ENCODE data around the gene GOLPH3.
"Not testable (repeated sequence)": the region's sequence is repeated elsewhere in the genome, so short reads cannot be mapped to it uniquely, and the experiment has no call there.

The GOLPH3 gene

GRCh38 chr5:32138839-32139493, 35.2 kb downstream of the GOLPH3 start:
- Mint-ChIP-seq H3K27me3 (ENCODE audit: low read depth) (no peaks in the 10 kb centered on the region), H3K4me1 (ENCODE audit: low read depth) (peaks cover 15% of the 10 kb centered on the region), H3K36me3 (ENCODE audit: low read depth) (peaks cover 44% of the 10 kb centered on the region), H3K4me3 (peak overlapping the region; percentile 24), H3K9me3 (no peaks in the 10 kb centered on the region), H3K27ac (peak overlapping the region; percentile 56)
- DNase-seq (ENCODE audit: low spot score), result peak; percentile 81

- Mint-ChIP-seq H3K4me3 (no peak overlapping the region), H3K4me1 (ENCODE audit: low read depth) (peaks cover 17% of the 10 kb centered on the region), H3K9me3 (no peaks in the 10 kb centered on the region), H3K36me3 (ENCODE audit: low read depth) (peaks cover 45% of the 10 kb centered on the region), H3K27me3 (ENCODE audit: low read depth) (no peaks in the 10 kb centered on the region), H3K27ac (no peak overlapping the region)
- no peak for DNase-seq (ENCODE audit: low spot score)
Measured at GRCh38 chr5:32136342-32136741, 37.8 kb downstream of the GOLPH3 start.

GRCh38 chr5:32135086-32135485, 39.0 kb downstream of the GOLPH3 start:
- Mint-ChIP-seq H3K27ac (no peak overlapping the region), H3K9me3 (no peaks in the 10 kb centered on the region), H3K4me1 (ENCODE audit: low read depth) (peaks cover 17% of the 10 kb centered on the region), H3K4me3 (no peak overlapping the region), H3K36me3 (ENCODE audit: low read depth) (peaks cover 45% of the 10 kb centered on the region), H3K27me3 (ENCODE audit: low read depth) (no peaks in the 10 kb centered on the region)
- no peak for DNase-seq (ENCODE audit: low spot score)

- Mint-ChIP-seq H3K27me3 (ENCODE audit: low read depth) (no peaks in the 10 kb centered on the region), H3K4me3 (no peak overlapping the region), H3K36me3 (ENCODE audit: low read depth) (peaks cover 42% of the 10 kb centered on the region), H3K4me1 (ENCODE audit: low read depth) (peaks cover 7% of the 10 kb centered on the region), H3K9me3 (no peaks in the 10 kb centered on the region), H3K27ac (no peak overlapping the region)
- no peak for DNase-seq (ENCODE audit: low spot score)
Measured at GRCh38 chr5:32132757-32133156, 41.4 kb downstream of the GOLPH3 start.

- Mint-ChIP-seq H3K9me3 (no peaks in the 10 kb centered on the region), H3K27ac (no peak overlapping the region), H3K27me3 (ENCODE audit: low read depth) (no peaks in the 10 kb centered on the region), H3K36me3 (ENCODE audit: low read depth) (peaks cover 48% of the 10 kb centered on the region), H3K4me1 (ENCODE audit: low read depth) (peaks cover 9% of the 10 kb centered on the region), H3K4me3 (no peak overlapping the region)
- DNase-seq (ENCODE audit: low spot score), result no peak
Measured at GRCh38 chr5:32131604-32132003, 42.5 kb downstream of the GOLPH3 start.

- peaks cover 10% of the 10 kb centered on the region for H3K4me1 Mint-ChIP-seq (ENCODE audit: low read depth)
- no peaks in the 10 kb centered on the region for H3K27me3 Mint-ChIP-seq (ENCODE audit: low read depth)
- H3K4me3 Mint-ChIP-seq, result no peak overlapping the region
- H3K9me3 Mint-ChIP-seq, result no peaks in the 10 kb centered on the region
- H3K27ac Mint-ChIP-seq, result no peak overlapping the region
- peaks cover 52% of the 10 kb centered on the region for H3K36me3 Mint-ChIP-seq (ENCODE audit: low read depth)
- DNase-seq (ENCODE audit: low spot score), result no peak
Measured at GRCh38 chr5:32130865-32131264, 43.3 kb downstream of the GOLPH3 start.

GRCh38 chr5:32129074-32129598, 45.0 kb downstream of the GOLPH3 start:
- H3K4me3 Mint-ChIP-seq, result no peak overlapping the region
- H3K27ac Mint-ChIP-seq, result no peak overlapping the region
- peaks cover 46% of the 10 kb centered on the region for H3K36me3 Mint-ChIP-seq (ENCODE audit: low read depth)
- no peaks in the 10 kb centered on the region for H3K9me3 Mint-ChIP-seq
- H3K4me1 Mint-ChIP-seq (ENCODE audit: low read depth), result peaks cover 10% of the 10 kb centered on the region
- DNase-seq (ENCODE audit: low spot score), result no peak
- H3K27me3 Mint-ChIP-seq (ENCODE audit: low read depth), result no peaks in the 10 kb centered on the region

GRCh38 chr5:32127711-32128110, 46.4 kb downstream of the GOLPH3 start:
- Mint-ChIP-seq H3K9me3 (no peaks in the 10 kb centered on the region), H3K27me3 (ENCODE audit: low read depth) (no peaks in the 10 kb centered on the region), H3K36me3 (ENCODE audit: low read depth) (peaks cover 48% of the 10 kb centered on the region), H3K27ac (no peak overlapping the region), H3K4me1 (ENCODE audit: low read depth) (peaks cover 7% of the 10 kb centered on the region), H3K4me3 (no peak overlapping the region)
- no peak for DNase-seq (ENCODE audit: low spot score)

- Mint-ChIP-seq H3K4me1 (ENCODE audit: low read depth) (peaks cover 7% of the 10 kb centered on the region), H3K4me3 (no peak overlapping the region), H3K36me3 (ENCODE audit: low read depth) (peaks cover 46% of the 10 kb centered on the region), H3K27me3 (ENCODE audit: low read depth) (no peaks in the 10 kb centered on the region), H3K27ac (no peak overlapping the region), H3K9me3 (no peaks in the 10 kb centered on the region)
- no peak for DNase-seq (ENCODE audit: low spot score)
Measured at GRCh38 chr5:32126691-32127090, 47.4 kb downstream of the GOLPH3 start.

GRCh38 chr5:32123889-32124676, 50.0 kb downstream of the GOLPH3 start:
- DNase-seq (ENCODE audit: low spot score), result no peak
- no peaks in the 10 kb centered on the region for H3K9me3 Mint-ChIP-seq
- no peak overlapping the region for H3K27ac Mint-ChIP-seq
- H3K36me3 Mint-ChIP-seq (ENCODE audit: low read depth), result peaks cover 45% of the 10 kb centered on the region
- no peaks in the 10 kb centered on the region for H3K27me3 Mint-ChIP-seq (ENCODE audit: low read depth)
- H3K4me1 Mint-ChIP-seq (ENCODE audit: low read depth), result peaks cover 8% of the 10 kb centered on the region
- no peak overlapping the region for H3K4me3 Mint-ChIP-seq

GRCh38 chr5:32123058-32123805, 50.9 kb downstream of the GOLPH3 start:
- peaks cover 8% of the 10 kb centered on the region for H3K4me1 Mint-ChIP-seq (ENCODE audit: low read depth)
- no peak overlapping the region for H3K4me3 Mint-ChIP-seq
- DNase-seq (ENCODE audit: low spot score), result no peak
- H3K27me3 Mint-ChIP-seq (ENCODE audit: low read depth), result no peaks in the 10 kb centered on the region
- no peak overlapping the region for H3K27ac Mint-ChIP-seq
- no peaks in the 10 kb centered on the region for H3K9me3 Mint-ChIP-seq
- H3K36me3 Mint-ChIP-seq (ENCODE audit: low read depth), result peaks cover 39% of the 10 kb centered on the region

GRCh38 chr5:32118922-32119321, 55.2 kb downstream of the GOLPH3 start:
- not testable (repeated sequence) for H3K4me3 Mint-ChIP-seq; H3K27ac Mint-ChIP-seq; H3K9me3 Mint-ChIP-seq; H3K27me3 Mint-ChIP-seq (ENCODE audit: low read depth); DNase-seq (ENCODE audit: low spot score)
- Mint-ChIP-seq H3K36me3 (ENCODE audit: low read depth) (peaks cover 37% of the 10 kb centered on the region), H3K4me1 (ENCODE audit: low read depth) (peaks cover 16% of the 10 kb centered on the region)

GRCh38 chr5:32116574-32117313, 57.4 kb downstream of the GOLPH3 start:
- H3K4me1 Mint-ChIP-seq (ENCODE audit: low read depth), result peaks cover 18% of the 10 kb centered on the region
- H3K27me3 Mint-ChIP-seq (ENCODE audit: low read depth), result no peaks in the 10 kb centered on the region
- H3K9me3 Mint-ChIP-seq, result no peaks in the 10 kb centered on the region
- no peak for DNase-seq (ENCODE audit: low spot score)
- H3K27ac Mint-ChIP-seq, result no peak overlapping the region
- peaks cover 30% of the 10 kb centered on the region for H3K36me3 Mint-ChIP-seq (ENCODE audit: low read depth)
- no peak overlapping the region for H3K4me3 Mint-ChIP-seq

Measured in T-helper 2 cell treated with Interferon-gamma antibody and Interleukin-4, amounts not matched to agents 5 μg/mL and 100 μg/mL, for 36 hours (primary cell).